ENCODE data around the gene GFPT2.

- TF ChIP-seq CTCF (IDR thresholded peaks at IDR 0.05 in 4 of 5, conservative IDR thresholded peaks at IDR 0.05 in 1 of 5) (no peak), POLR2A (IDR thresholded peaks at IDR 0.05) (no peak)
These were observed 78.4 kb downstream of the GFPT2 start for GRCh38 chr5:180274695-180275094.

All from gastrocnemius medialis (tissue), 4 donors.